GM12874 (cell line): ENCODE results near the gene RLIM.

ENCODE experiments used
- TF ChIP-seq, protein P1 (sequence below): IDR thresholded peaks from 2 replicates; pipeline ENCODE4 v1.5.1; 2011; ENCODE audit warnings: low read depth, mild to moderate bottlenecking, control low read depth, low read length, moderate library complexity; ENCODE audit not compliant: insufficient read depth

The RLIM gene

DNA sequence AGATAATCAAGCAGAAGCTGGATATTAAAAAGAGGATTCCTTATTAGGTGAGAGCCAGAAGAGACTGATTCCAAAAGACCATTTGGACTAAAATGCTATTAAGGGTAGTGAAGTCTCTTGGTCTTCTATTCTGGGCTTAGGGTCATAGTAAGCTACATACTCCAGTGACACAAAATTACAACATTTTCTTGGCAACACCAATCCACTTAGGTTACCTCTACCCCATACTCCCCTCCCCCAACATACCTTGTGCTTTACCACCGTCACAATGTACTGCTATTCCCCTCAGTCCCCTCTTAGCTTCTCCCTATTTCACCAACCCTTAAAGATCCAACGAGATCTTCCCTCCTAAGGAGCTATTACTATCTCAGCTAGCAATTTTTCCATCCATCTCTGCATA, 11.4 kb downstream of the RLIM start:
- TF ChIP-seq, protein P1, sequence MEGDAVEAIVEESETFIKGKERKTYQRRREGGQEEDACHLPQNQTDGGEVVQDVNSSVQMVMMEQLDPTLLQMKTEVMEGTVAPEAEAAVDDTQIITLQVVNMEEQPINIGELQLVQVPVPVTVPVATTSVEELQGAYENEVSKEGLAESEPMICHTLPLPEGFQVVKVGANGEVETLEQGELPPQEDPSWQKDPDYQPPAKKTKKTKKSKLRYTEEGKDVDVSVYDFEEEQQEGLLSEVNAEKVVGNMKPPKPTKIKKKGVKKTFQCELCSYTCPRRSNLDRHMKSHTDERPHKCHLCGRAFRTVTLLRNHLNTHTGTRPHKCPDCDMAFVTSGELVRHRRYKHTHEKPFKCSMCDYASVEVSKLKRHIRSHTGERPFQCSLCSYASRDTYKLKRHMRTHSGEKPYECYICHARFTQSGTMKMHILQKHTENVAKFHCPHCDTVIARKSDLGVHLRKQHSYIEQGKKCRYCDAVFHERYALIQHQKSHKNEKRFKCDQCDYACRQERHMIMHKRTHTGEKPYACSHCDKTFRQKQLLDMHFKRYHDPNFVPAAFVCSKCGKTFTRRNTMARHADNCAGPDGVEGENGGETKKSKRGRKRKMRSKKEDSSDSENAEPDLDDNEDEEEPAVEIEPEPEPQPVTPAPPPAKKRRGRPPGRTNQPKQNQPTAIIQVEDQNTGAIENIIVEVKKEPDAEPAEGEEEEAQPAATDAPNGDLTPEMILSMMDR = no peak

DNA sequence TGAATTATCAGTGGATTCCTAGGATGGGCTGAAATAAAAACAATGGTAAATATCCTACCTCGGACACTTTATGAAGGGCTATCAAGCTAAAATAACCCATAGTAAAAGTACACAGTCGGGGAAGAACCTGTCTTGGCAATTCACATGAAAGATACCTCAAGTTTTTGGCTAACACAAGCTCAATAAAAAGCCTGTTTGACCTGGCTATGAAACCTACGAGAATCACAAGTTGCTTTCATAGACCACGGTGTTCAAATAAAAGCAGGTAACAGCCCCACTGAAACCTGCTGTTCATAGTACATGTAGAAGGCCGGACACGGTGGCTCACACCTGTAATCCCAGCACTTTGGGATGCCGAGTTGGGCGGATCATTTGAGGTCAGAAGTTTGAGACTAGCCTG, 12.3 kb downstream of the RLIM start:
- TF ChIP-seq, protein P1 = no peak

DNA sequence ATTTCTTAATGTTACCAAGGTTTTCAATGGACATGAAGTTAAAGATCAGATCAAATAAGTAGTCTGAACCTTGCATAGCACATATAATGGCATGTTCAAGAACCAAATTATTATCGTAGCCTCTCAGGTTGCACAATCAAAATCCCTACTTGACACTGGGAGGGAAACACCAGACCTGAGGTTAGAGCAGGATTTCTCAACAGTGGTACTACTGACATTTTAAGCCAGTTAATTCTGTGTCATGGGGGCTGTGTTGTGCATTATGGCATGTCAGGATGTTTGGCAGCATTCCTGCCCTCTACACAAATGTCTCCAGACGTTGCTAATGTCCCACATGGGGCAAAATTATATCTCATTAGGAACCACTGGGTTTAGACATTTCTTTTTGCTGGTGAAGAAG, 20.8 kb downstream of the RLIM start:
- TF ChIP-seq, protein P1 = no peak

DNA sequence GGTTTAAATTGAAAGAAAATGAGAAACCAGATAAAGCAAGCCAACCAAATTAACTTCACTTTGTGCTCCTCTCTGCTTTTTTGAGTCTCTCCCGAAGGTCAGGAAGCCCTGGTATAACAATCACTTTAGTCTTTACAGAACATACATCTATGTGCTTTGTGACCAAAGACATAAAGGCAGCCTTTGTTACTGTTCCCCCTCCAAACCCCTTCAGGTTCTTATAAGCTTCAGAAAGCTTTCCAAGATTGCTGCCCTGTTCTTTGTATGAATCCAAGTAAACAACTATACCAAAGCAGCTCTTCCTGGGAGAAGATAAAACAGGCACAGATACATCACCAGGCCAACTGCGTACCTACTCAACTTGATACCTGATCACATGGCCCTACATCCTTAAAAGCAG, 28.7 kb downstream of the RLIM start:
- TF ChIP-seq, protein P1 = no peak

DNA sequence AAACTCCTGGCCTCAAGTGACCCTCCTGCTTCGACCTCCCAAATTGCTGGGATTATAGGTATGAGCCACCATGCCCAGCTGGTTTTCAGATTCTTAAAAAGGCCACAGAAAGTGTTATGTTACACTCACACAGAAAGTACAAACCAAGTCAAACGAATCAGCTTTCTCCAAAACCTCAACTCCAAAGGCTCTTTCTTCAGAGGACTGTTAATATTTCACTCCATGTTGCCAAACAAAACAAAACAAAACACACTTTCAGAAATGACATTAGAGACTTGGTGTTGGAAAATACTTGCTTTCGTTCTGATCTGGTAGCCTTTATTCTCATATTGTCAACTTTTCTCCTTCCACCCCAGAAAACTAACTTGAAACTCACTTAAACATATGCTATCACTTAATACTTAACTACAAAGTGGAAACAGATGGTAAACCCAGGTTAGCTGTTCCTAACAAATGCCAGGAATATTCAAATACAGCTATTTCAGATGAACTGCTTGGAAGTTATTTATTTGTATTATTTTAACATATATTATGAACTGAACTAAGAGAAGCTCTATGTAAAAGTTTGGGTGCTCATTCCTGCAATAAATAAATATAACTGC, 34.7 kb downstream of the RLIM start:
- TF ChIP-seq, protein P1 = no peak

DNA sequence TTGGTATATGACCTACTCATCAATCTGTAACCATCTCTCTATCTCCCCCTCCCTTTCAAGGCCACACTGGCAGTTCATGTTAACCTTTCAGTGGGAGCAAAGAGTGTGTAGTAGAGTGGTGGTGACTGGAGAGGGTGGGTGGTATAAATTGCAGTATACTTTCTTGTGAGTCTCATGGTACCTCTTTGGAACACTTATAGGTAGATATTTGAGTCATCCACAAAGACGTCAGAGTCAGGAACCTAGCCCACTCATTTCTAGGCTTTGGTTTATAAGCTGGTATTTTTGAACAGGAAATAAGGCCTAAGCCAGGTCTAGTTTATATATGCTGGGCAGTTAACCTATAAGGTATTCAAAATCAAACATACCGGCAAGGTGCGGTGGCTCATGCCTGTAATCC, 36.3 kb downstream of the RLIM start:
- TF ChIP-seq, protein P1 = no peak

DNA sequence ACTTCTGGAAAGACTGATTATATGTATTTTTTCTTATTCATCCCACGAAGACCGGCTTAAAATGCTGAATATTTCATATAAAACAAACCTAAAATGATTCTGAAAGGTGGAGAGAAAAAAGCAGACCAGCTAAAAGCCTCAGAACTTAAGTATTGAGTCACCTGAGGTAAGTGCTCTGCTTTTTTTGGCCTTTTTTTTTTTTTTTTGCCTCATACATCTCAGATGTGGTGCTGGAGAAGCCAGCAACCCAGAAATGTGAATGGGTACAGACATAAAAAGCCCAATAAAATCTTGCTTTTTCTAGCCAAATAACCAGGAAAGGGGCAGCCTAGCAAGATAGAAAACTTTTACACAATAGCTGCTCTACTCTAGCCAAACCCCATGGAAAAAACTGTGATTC, 57.0 kb downstream of the RLIM start:
- TF ChIP-seq, protein P1 = no peak
